Right lobe of liver (tissue), 6 donors: ENCODE data around the gene PBLD. TPM values are rescaled to one million over a fixed set of nuclear protein-coding genes. Genes with fewer than 3 reads are reported as not detected.

Experiments
- ATAC-seq, 4 donors: fragments of 200-7000 bp; cut with Tn5 transposase; one replicate each; pipeline ENCODE4 v1.9.1; 2020; ENCODE audit warnings: mild to moderate bottlenecking in 4 of 4, moderate library complexity in 4 of 4
- DNase-seq, 3 donors: peaks; one replicate each; pipeline ENCODE4 v3.0.0-alpha.2; 2020
- H3K27ac ChIP-seq, 3 donors: fragments of 200-600 bp; one replicate each; pipeline ENCODE4 v1.8.0; 2022
- H3K27me3 ChIP-seq, 2 donors: fragments of 200-600 bp; one replicate each; pipeline ENCODE4 v1.8.0; 2022
- H3K36me3 ChIP-seq, 4 donors: fragments of 200-600 bp; sonication (generic) in 1 of 4; one replicate each; pipeline versions ENCODE4 v1.5.1 to v1.8.0; 2017 to 2022; ENCODE audit warnings: control low read depth in 1 of 4
- H3K4me1 ChIP-seq, 4 donors: fragments of 200-600 bp; sonication (generic) in 1 of 4; one replicate each; pipeline versions ENCODE4 v1.5.1 to v1.8.0; 2017 to 2022; ENCODE audit warnings: control low read depth in 1 of 4
- H3K4me3 ChIP-seq, 3 donors: fragments of 200-600 bp; one replicate each; pipeline ENCODE4 v1.8.0; 2022
- H3K9me3 ChIP-seq, 4 donors: fragments of 200-600 bp; sonication (generic) in 1 of 4; one replicate each; pipeline versions ENCODE4 v1.5.1 to v1.8.0; 2017 to 2022; ENCODE audit warnings: control low read depth in 1 of 4
- CTCF ChIP-seq, 4 donors: fragments of 200-600 bp in 3 of 4; fragments of 450-650 bp in 1 of 4; IDR thresholded peaks; one replicate each; pipeline versions ENCODE4 v1.5.1 to v1.8.0; 2016 to 2022; ENCODE audit warnings: antibody characterized with exemption in 4 of 4, mild to moderate bottlenecking in 2 of 4
- POLR2A ChIP-seq: fragments of 450-650 bp; IDR thresholded peaks from one replicate; pipeline ENCODE4 v1.6.1; 2017; ENCODE audit warnings: antibody characterized with exemption, mild to moderate bottlenecking
- WGBS: methylation state at CpG from one replicate; pipeline ENCODE4 v1.1.6; 2018; ENCODE audit warnings: low coverage, low lambda C conversion rate; ENCODE audit not compliant: insufficient coverage; ENCODE audit errors: missing lambda C conversion rate; 5-methylcytosine and 5-hydroxymethylcytosine counted together
- intact Hi-C, 2 donors: fragments of 100-400 bp; cut with DNase I; formaldehyde crosslinking; loops; one replicate each; pipeline versions ENCODE4 v1.11.2 to v1.14.1; 2022
- total RNA-seq, 6 experiments: library from RNA; depleted of rRNA in 2 of 6; stranded (reverse); fragments of >200 nt in 2 of 6; fragmentation: NEBNext Ultra II Directional in 3 of 6; extraction: Animal tissue kit (Norgen Biotek cat#: 25700) in 3 of 6; gene quantifications; one replicate each; pipeline versions ENCODE4 v1.1.0 to v1.2.4, GENCODE V29; 2016 to 2023
- donor health status: DM: no; HTN: yes; CAD: no.
- donor health status: DM: no; HTN: no; CAD: no.
- donor health status: DM: no; HTN: no; CAD: no.
- donor health status: DM: no; HTN: yes; CAD: no.
- donor health status: DM: no; HTN: yes; CAD: no.

Gene PBLD
- total RNA-seq, 6 experiments from 2014 or later, result 45.5 to 162 (median 129) TPM

- Histone ChIP-seq H3K9me3 (no peaks in the 10 kb centered on the region), H3K27ac (no peak overlapping the region), H3K27me3 (no peaks in the 10 kb centered on the region), H3K4me1 (peaks cover 0 to 11% (median 0%) of the 10 kb centered on the region in 4 donors), H3K36me3 (peaks cover 0 to 22% (median 2%) of the 10 kb centered on the region in 4 donors), H3K4me3 (no peak overlapping the region)
- intact Hi-C loops, result no loop called here
- ATAC-seq (no peak), DNase-seq (no peak)
- TF ChIP-seq CTCF (IDR thresholded peaks at IDR 0.05) (no peak), POLR2A (no peak)
- 70% methylated on average over 2 of the region's 2 CpGs for WGBS
Measured at GRCh38 chr10:68365611-68366010, 32.9 kb upstream of the PBLD start.

GRCh38 chr10:68364101-68364886 is 31.6 kb upstream of the PBLD start:
- H3K36me3 ChIP-seq, result peaks cover 0 to 22% (median 2%) of the 10 kb centered on the region in 4 donors
- intact Hi-C loops, result no loop called here
- ATAC-seq, result peak; percentile 27 to 60 (median 50)

GRCh38 chr10:68362590-68362989 is 29.9 kb upstream of the PBLD start:
- Histone ChIP-seq H3K4me1 (peaks cover 0 to 11% (median 0%) of the 10 kb centered on the region in 4 donors), H3K27ac (no peak overlapping the region), H3K27me3 (no peaks in the 10 kb centered on the region), H3K36me3 (peaks cover 0 to 22% (median 2%) of the 10 kb centered on the region in 4 donors), H3K4me3 (no peak overlapping the region), H3K9me3 (no peaks in the 10 kb centered on the region)
- intact Hi-C loops, result no loop called here
- ATAC-seq (no peak), DNase-seq (no peak)
- 78% methylated on average over 3 of the region's 3 CpGs for WGBS
- no peak for TF ChIP-seq CTCF (IDR thresholded peaks at IDR 0.05)
- TF ChIP-seq POLR2A, result no peak

More at GRCh38 chr10:68364101-68364886, 31.6 kb upstream of the PBLD start:
- no peaks in the 10 kb centered on the region for H3K9me3 ChIP-seq
- H3K27ac ChIP-seq, result no peak overlapping the region
- H3K4me3 ChIP-seq, result no peak overlapping the region
- WGBS, result 44% methylated on average over 3 of the region's 3 CpGs
- DNase-seq, result no peak
- H3K4me1 ChIP-seq, result peaks cover 0 to 11% (median 0%) of the 10 kb centered on the region in 4 donors
- no peak for TF ChIP-seq POLR2A
- TF ChIP-seq CTCF (IDR thresholded peaks at IDR 0.05), result no peak
- H3K27me3 ChIP-seq, result no peaks in the 10 kb centered on the region

- no peak for ATAC-seq
- H3K9me3 ChIP-seq, result no peaks in the 10 kb centered on the region
- no peaks in the 10 kb centered on the region for H3K27me3 ChIP-seq
- DNase-seq, result no peak
- 91% methylated on average over 6 of the region's 6 CpGs for WGBS
- no peak overlapping the region for H3K4me3 ChIP-seq
- intact Hi-C loops, result no loop called here
- TF ChIP-seq POLR2A (no peak), CTCF (IDR thresholded peaks at IDR 0.05) (no peak)
- peaks cover 0 to 1% (median 0%) of the 10 kb centered on the region in 4 donors for H3K4me1 ChIP-seq
- no peak overlapping the region for H3K27ac ChIP-seq
- peaks cover 0 to 27% (median 2%) of the 10 kb centered on the region in 4 donors for H3K36me3 ChIP-seq
Measured at GRCh38 chr10:68359189-68359588, 26.5 kb upstream of the PBLD start.
